NCI-H128 (cell line): ENCODE measurements around the gene HCFC1.

Experiments used
- DNase-seq: peaks from one replicate; lab custom pipeline; 2025; ENCODE audit not compliant: unreplicated experiment; lab: John Stamatoyannopoulos, UW

The HCFC1 gene

GRCh38 chrX:153960077-153960476 is 11.5 kb downstream of the HCFC1 start:
- DNase-seq, result no peak

GRCh38 chrX:153959649-153960048 is 12.0 kb downstream of the HCFC1 start:
- no peak for DNase-seq

GRCh38 chrX:153958605-153959004 is 13.0 kb downstream of the HCFC1 start:
- no peak for DNase-seq

- DNase-seq, result no peak
Measured at GRCh38 chrX:153957224-153957623, 14.4 kb downstream of the HCFC1 start.

- DNase-seq, result no peak
Measured at GRCh38 chrX:153956044-153956907, 15.3 kb downstream of the HCFC1 start.

- DNase-seq, result no peak
Measured at GRCh38 chrX:153955228-153955732, 16.3 kb downstream of the HCFC1 start.

GRCh38 chrX:153954558-153955227 is 16.9 kb downstream of the HCFC1 start:
- no peak for DNase-seq

GRCh38 chrX:153953892-153954557 is 17.6 kb downstream of the HCFC1 start:
- DNase-seq, result no peak

- peak; percentile 52 for DNase-seq
Measured at GRCh38 chrX:153953342-153953830, 18.2 kb downstream of the HCFC1 start.

- no peak for DNase-seq
Measured at GRCh38 chrX:153952373-153953026, 19.1 kb downstream of the HCFC1 start.

GRCh38 chrX:153951683-153952372 is 19.8 kb downstream of the HCFC1 start:
- no peak for DNase-seq

GRCh38 chrX:153950127-153950526 is 21.5 kb downstream of the HCFC1 start:
- no peak for DNase-seq

GRCh38 chrX:153948847-153949805 is 22.5 kb downstream of the HCFC1 start:
- DNase-seq, result no peak

GRCh38 chrX:153948002-153948466 is 23.6 kb downstream of the HCFC1 start:
- no peak for DNase-seq

- DNase-seq, result peak; percentile 40
Measured at GRCh38 chrX:153947009-153947769, 24.4 kb downstream of the HCFC1 start.

- DNase-seq, result no peak
Measured at GRCh38 chrX:153945956-153946943, 25.4 kb downstream of the HCFC1 start.

- DNase-seq, result no peak
Measured at GRCh38 chrX:153944800-153945150, 26.8 kb downstream of the HCFC1 start.
